RWPE1 (cell line): ENCODE results near the gene FRAS1.

Experiments
- CTCF ChIA-PET: fragments of 350-600 bp; sonication (Branson Sonifier 250); formaldehyde crosslinking; extraction: SDS; loops from one replicate; lab custom pipeline; 2021; lab: Yijun Ruan, JAX
- POLR2A ChIA-PET: fragments of 400-600 bp; formaldehyde crosslinking; extraction: SDS; loops from one replicate; lab custom pipeline; 2020; ENCODE audit warnings: antibody characterized with exemption; ENCODE audit not compliant: low non-redundant PET; lab: Yijun Ruan, JAX
- DNase-seq: peaks from one replicate; pipeline ENCODE4 v3.0.0; 2012; ENCODE audit warnings: low spot score
- H3K27ac ChIP-seq: fragments of 450-650 bp; 2 replicates; pipeline ENCODE4 v1.5.1; 2017
- CTCF ChIP-seq: fragments of 450-650 bp; conservative IDR thresholded peaks from 2 replicates; pipeline ENCODE4 v1.5.1; 2017; ENCODE audit warnings: low read depth, mild to moderate bottlenecking

The FRAS1 gene

GRCh38 chr4:78584863-78585547, 527.9 kb downstream of the FRAS1 start:
- CTCF ChIA-PET: interaction anchor here (0.7 kb wide), 1 partner anchor 16 kb away, joined by 3 read pairs; no protein-coding TSS in a partner anchor
- TF ChIP-seq CTCF: no peak
- H3K27ac ChIP-seq: no peak overlapping the region
- DNase-seq: no peak
- POLR2A ChIA-PET: no interaction called here

GRCh38 chr4:78585633-78586032, 528.5 kb downstream of the FRAS1 start:
- TF ChIP-seq CTCF: no peak
- POLR2A ChIA-PET: no interaction called here
- no peak overlapping the region for H3K27ac ChIP-seq
- CTCF ChIA-PET: interaction anchor here (0.7 kb wide), 1 partner anchor 15 kb away, joined by 3 read pairs; no protein-coding TSS in a partner anchor
- DNase-seq: no peak

- no peak overlapping the region for H3K27ac ChIP-seq
- no peak for DNase-seq
- CTCF ChIA-PET: interaction anchor here (0.5 to 0.6 kb wide), 3 partner anchors 66 to 849 kb away, joined by 3 to 8 read pairs (median 6); no protein-coding TSS in a partner anchor
- TF ChIP-seq CTCF: no peak
- POLR2A ChIA-PET: no interaction called here
Observed at GRCh38 chr4:78588894-78589545, 531.9 kb downstream of the FRAS1 start.

GRCh38 chr4:78591404-78591803, 534.3 kb downstream of the FRAS1 start:
- no peak for DNase-seq
- no peak overlapping the region for H3K27ac ChIP-seq
- ChIA-PET CTCF (no interaction called here), POLR2A (no interaction called here)
- no peak for TF ChIP-seq CTCF

GRCh38 chr4:78592088-78592783, 535.1 kb downstream of the FRAS1 start:
- TF ChIP-seq CTCF: no peak
- no peak overlapping the region for H3K27ac ChIP-seq
- POLR2A ChIA-PET: no interaction called here
- DNase-seq: peak; percentile 26
- CTCF ChIA-PET: no interaction called here
